DND-41 (cell line): ENCODE data around the gene TMX3.

Experiments used
- ATAC-seq: fragments of 200-7000 bp; cut with Tn5 transposase; 3 replicates; pipeline ENCODE4 v1.9.1; 2021; ENCODE audit warnings: low read depth; ENCODE audit not compliant: insufficient read depth
- DNase-seq: peaks from one replicate; pipeline ENCODE4 v3.0.0-alpha.2; 2020
- H2AFZ ChIP-seq: 2 replicates; pipeline ENCODE4 v1.6.0; 2012; ENCODE audit warnings: low read depth, low read length
- H3K27ac ChIP-seq: 2 replicates; pipeline ENCODE4 v1.5.1; 2012; ENCODE audit warnings: low read length, inconsistent platforms
- H3K27me3 ChIP-seq: fragments of 200-600 bp; sonication (generic); 2 replicates; pipeline ENCODE4 v1.6.0; 2012; ENCODE audit warnings: low read length, mild to moderate bottlenecking, inconsistent platforms; ENCODE audit not compliant: insufficient read depth, poor library complexity
- H3K36me3 ChIP-seq: 2 replicates; pipeline ENCODE4 v1.5.1; 2012; ENCODE audit warnings: low read length, inconsistent platforms; ENCODE audit not compliant: insufficient read depth
- H3K4me1 ChIP-seq: 2 replicates; pipeline ENCODE4 v1.5.1; 2012; ENCODE audit warnings: mild to moderate bottlenecking, low read length; ENCODE audit not compliant: insufficient read depth
- H3K4me2 ChIP-seq: 2 replicates; pipeline ENCODE4 v1.6.0; 2012; ENCODE audit warnings: mild to moderate bottlenecking, moderate library complexity, low read length, inconsistent platforms; ENCODE audit not compliant: insufficient read depth
- H3K4me3 ChIP-seq, 2 experiments: fragments of 200-600 bp in 1 of 2; shearing (Covaris generic) in 1 of 2; 2 replicates each; pipeline ENCODE4 v1.5.1; 2012 to 2016; ENCODE audit warnings: inconsistent platforms in 2 of 2, low read length in 2 of 2, mild to moderate bottlenecking in 2 of 2, low read depth in 1 of 2, moderate library complexity in 1 of 2
- H3K79me2 ChIP-seq: 2 replicates; pipeline ENCODE4 v1.6.0; 2012; ENCODE audit warnings: low read length, inconsistent platforms; ENCODE audit not compliant: insufficient read depth
- H3K9ac ChIP-seq: 2 replicates; pipeline ENCODE4 v1.6.0; 2012; ENCODE audit warnings: low read depth, mild to moderate bottlenecking, inconsistent platforms, low read length, moderate library complexity
- H3K9me3 ChIP-seq: 2 replicates; pipeline ENCODE4 v1.5.1; 2012; ENCODE audit warnings: low read length, moderate library complexity, mild to moderate bottlenecking, inconsistent platforms; ENCODE audit not compliant: insufficient read depth, severe bottlenecking
- H4K20me1 ChIP-seq: 2 replicates; pipeline ENCODE4 v1.6.0; 2012; ENCODE audit warnings: low read length; ENCODE audit not compliant: insufficient read depth
- EZH2 ChIP-seq: IDR thresholded peaks from 3 replicates; pipeline ENCODE4 v1.6.1; 2012; ENCODE audit warnings: borderline replicate concordance, low read depth, mild to moderate bottlenecking, moderate library complexity, low read length, inconsistent platforms; ENCODE audit not compliant: severe bottlenecking
- TF ChIP-seq, protein P1 (sequence below): IDR thresholded peaks from 2 replicates; pipeline ENCODE4 v1.5.1; 2012; ENCODE audit warnings: borderline replicate concordance, low read length, moderate library complexity, mild to moderate bottlenecking; ENCODE audit not compliant: poor library complexity, severe bottlenecking; ENCODE audit errors: extremely low read depth

TMX3 gene

DNA sequence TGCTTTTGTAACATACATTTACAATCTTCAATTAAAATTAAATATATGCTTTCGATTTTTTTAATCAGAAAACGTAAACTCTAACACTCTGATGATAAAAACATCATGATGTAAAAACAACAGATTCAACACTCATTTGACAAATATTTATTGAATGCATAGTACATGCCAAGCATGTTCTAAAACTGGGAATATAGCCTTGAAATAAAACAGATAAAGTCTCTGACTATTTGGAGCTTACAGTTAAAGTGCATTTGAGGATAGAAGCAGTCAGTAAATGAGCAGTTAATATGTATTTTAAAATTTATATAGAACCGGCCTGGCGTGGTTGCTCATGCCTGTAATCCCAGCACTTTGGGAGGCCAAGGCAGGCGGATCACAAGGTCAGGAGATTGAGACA lies 47.8 kb downstream of the TMX3 start:
- Histone ChIP-seq H3K9ac (no peak overlapping the region), H3K9me3 (no peaks in the 10 kb centered on the region), H3K4me1 (no peaks in the 10 kb centered on the region), H3K27ac (no peak overlapping the region), H2AFZ (no peak overlapping the region), H4K20me1 (no peaks in the 10 kb centered on the region), H3K27me3 (no peaks in the 10 kb centered on the region), H3K36me3 (no peaks in the 10 kb centered on the region), H3K79me2 (no peaks in the 10 kb centered on the region), H3K4me3 (no peak overlapping the region), H3K4me2 (no peak overlapping the region)
- TF ChIP-seq, protein P1, sequence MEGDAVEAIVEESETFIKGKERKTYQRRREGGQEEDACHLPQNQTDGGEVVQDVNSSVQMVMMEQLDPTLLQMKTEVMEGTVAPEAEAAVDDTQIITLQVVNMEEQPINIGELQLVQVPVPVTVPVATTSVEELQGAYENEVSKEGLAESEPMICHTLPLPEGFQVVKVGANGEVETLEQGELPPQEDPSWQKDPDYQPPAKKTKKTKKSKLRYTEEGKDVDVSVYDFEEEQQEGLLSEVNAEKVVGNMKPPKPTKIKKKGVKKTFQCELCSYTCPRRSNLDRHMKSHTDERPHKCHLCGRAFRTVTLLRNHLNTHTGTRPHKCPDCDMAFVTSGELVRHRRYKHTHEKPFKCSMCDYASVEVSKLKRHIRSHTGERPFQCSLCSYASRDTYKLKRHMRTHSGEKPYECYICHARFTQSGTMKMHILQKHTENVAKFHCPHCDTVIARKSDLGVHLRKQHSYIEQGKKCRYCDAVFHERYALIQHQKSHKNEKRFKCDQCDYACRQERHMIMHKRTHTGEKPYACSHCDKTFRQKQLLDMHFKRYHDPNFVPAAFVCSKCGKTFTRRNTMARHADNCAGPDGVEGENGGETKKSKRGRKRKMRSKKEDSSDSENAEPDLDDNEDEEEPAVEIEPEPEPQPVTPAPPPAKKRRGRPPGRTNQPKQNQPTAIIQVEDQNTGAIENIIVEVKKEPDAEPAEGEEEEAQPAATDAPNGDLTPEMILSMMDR, result no peak
- no peak for TF ChIP-seq EZH2
- ATAC-seq, result no peak
- no peak for DNase-seq

DNA sequence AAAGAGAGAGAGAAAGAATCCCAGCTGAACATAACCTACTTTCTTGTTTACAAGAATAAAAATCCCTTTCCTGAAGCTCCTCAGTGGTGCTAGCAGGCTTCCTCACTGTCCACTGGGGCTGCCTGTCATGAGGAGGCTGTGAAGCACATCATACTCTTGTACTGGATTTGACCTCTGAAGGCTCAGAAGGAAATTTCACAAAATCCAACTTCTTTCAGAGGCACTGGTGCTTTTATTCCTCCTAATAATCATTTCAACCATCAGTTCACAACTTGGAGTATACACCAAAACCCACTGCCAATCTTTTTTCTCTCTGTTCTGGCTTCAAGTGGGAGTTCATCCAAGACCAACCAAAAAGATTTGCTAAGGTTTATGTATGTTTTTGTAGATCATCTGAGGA lies 48.5 kb downstream of the TMX3 start:
- no peak overlapping the region for H3K27ac ChIP-seq
- H2AFZ ChIP-seq, result no peak overlapping the region
- ATAC-seq (no peak), DNase-seq (no peak)
- H3K4me1 ChIP-seq, result no peaks in the 10 kb centered on the region
- H3K9ac ChIP-seq, result no peak overlapping the region
- no peaks in the 10 kb centered on the region for H3K79me2 ChIP-seq
- no peaks in the 10 kb centered on the region for H3K9me3 ChIP-seq
- TF ChIP-seq, protein P1, result no peak
- no peak for TF ChIP-seq EZH2
- H3K36me3 ChIP-seq, result no peaks in the 10 kb centered on the region
- no peaks in the 10 kb centered on the region for H3K27me3 ChIP-seq
- no peak overlapping the region for H3K4me2 ChIP-seq
- no peak overlapping the region for H3K4me3 ChIP-seq
- H4K20me1 ChIP-seq, result no peaks in the 10 kb centered on the region

DNA sequence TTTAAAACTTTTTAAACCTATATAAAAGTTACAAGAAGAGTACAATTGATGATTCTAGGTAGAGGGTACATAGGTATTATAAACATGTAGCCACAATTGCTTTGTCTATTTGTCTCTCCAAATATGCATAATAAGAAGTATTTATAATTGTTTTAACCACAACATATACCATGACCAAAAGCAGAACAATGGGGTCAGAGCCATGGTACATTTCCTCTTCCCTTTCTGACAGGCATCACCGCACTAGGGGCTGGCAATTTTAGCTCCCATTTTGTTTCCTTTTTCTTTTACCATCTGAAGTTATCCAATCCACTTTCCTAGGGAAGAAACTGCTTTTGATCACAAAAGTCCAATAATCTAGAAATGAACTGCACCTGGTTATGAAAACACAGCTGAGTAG lies 49.3 kb downstream of the TMX3 start:
- no peak overlapping the region for H3K27ac ChIP-seq
- no peak for TF ChIP-seq EZH2
- TF ChIP-seq, protein P1, result no peak
- H3K4me3 ChIP-seq, result no peak overlapping the region
- no peaks in the 10 kb centered on the region for H3K79me2 ChIP-seq
- no peaks in the 10 kb centered on the region for H3K9me3 ChIP-seq
- no peak overlapping the region for H3K4me2 ChIP-seq
- no peak overlapping the region for H3K9ac ChIP-seq
- no peak for ATAC-seq
- H3K4me1 ChIP-seq, result no peaks in the 10 kb centered on the region
- H4K20me1 ChIP-seq, result no peaks in the 10 kb centered on the region
- no peak for DNase-seq
- H3K36me3 ChIP-seq, result no peaks in the 10 kb centered on the region
- H3K27me3 ChIP-seq, result no peaks in the 10 kb centered on the region
- H2AFZ ChIP-seq, result no peak overlapping the region

- H3K4me3 ChIP-seq, result no peak overlapping the region
- no peak overlapping the region for H3K4me2 ChIP-seq
- H3K9me3 ChIP-seq, result no peaks in the 10 kb centered on the region
- DNase-seq, result no peak
- H3K9ac ChIP-seq, result no peak overlapping the region
- TF ChIP-seq EZH2, result no peak
- TF ChIP-seq, protein P1, result no peak
- no peaks in the 10 kb centered on the region for H3K27me3 ChIP-seq
- H3K79me2 ChIP-seq, result no peaks in the 10 kb centered on the region
- no peaks in the 10 kb centered on the region for H4K20me1 ChIP-seq
- no peak for ATAC-seq
- no peak overlapping the region for H3K27ac ChIP-seq
- no peak overlapping the region for H2AFZ ChIP-seq
- no peaks in the 10 kb centered on the region for H3K36me3 ChIP-seq
- H3K4me1 ChIP-seq, result no peaks in the 10 kb centered on the region
Observed at GRCh38 chr18:68662754-68663153, 52.2 kb downstream of the TMX3 start.
